Transverse colon (tissue), 4 donors: Measurements from ENCODE around the gene FAM53A.
"Not testable (repeated sequence)": the region's sequence is repeated elsewhere in the genome, so short reads cannot be mapped to it uniquely, and the experiment has no call there.

Experiments used
- CTCF ChIP-seq, 5 experiments: fragments of 200-600 bp in 3 of 5; fragments of 450-650 bp in 2 of 5; sonication (generic) in 3 of 5; IDR thresholded peaks; 1 replicate in 2 of 5; 2 replicates in 3 of 5; pipeline ENCODE4 v1.5.1; 2016 to 2017; ENCODE audit warnings: antibody characterized with exemption in 5 of 5, inconsistent platforms in 3 of 5, mild to moderate bottlenecking in 2 of 5, moderate library complexity in 1 of 5
- POLR2AphosphoS5 ChIP-seq, 3 donors: sonication (generic); formaldehyde crosslinking; IDR thresholded peaks; one replicate each; pipeline ENCODE4 v1.6.1; 2016; ENCODE audit warnings: antibody characterized with exemption in 3 of 3

- not testable (repeated sequence) for TF ChIP-seq POLR2AphosphoS5, CTCF (IDR thresholded peaks at IDR 0.05)
These were observed 17.6 kb upstream of the FAM53A start for GRCh38 chr4:1701671-1702070.
